ENCODE data around the gene MOB4.
A peak's percentile ranks its signal among the peaks of the same experiment; 100 is the strongest.
"Not testable (repeated sequence)": the region's sequence is repeated elsewhere in the genome, so short reads cannot be mapped to it uniquely, and the experiment has no call there.

Gene MOB4

GRCh38 chr2:197515315-197515738 is 539 bp upstream of the MOB4 start:
- DNase-seq: peak in 2 of 6 experiments; percentile 51 to 56

DNA sequence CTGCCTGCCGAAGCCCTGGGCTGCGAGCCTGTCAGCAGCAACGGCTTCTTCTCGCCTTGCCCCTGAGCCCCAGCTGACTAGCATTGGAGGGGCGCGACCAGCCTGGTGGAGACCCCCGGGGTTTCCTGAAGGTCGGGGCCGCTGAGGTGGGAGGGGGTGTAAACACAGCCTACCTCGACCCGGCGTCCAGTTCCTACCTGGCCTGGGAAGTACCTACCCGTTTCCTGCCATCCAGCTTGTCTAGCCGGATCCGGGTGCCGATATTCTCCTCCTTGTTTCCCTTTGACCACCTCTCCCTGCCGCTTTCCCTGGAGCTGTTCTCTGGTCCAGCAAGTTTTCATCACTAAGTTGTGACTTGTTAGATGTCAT is 511 bp downstream of the MOB4 start:
- DNase-seq: peak in 2 of 6 experiments; percentile 22 to 42

DNA sequence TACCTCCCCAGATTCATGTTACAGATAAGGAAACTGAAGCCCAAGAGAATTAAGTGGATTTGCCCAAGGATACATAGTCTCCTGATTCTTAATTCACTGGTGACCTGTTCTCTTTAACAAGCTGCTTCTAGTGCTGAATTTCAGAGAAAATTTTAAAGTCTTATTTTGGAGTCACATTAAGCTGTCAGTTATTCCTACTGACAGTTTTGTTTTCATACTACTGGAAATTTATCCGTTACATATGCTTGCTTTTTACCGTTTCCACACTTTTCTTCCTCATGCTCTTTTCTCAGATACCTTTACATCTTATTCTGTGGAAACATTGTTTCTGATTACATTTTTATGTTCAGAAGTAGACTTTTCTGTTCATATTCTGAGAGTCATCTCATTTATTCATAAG is 1.3 kb downstream of the MOB4 start:
- DNase-seq: no peak

DNA sequence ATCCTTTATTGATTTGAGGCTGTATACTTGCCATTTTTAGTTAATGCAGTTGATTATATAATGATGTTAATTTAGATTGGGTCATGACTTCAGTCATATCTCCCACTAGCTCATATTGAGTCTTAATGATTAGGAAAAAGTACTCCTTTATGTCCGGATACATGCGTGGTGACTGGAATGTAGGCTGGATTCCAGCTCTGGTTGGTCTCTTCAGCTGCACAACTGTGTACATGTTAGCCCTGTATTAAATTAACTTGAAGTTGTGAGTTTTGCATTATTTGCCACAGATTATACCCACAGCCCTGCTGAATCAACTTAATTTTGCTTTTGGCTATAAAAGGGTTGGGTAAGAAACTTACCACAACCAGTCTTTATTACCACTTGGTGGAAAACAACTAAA is 22.5 kb downstream of the MOB4 start:
- no peak for DNase-seq

- DNase-seq: no peak
Measured at GRCh38 chr2:197539734-197540133, 23.9 kb downstream of the MOB4 start.

GRCh38 chr2:197543206-197543605 is 27.3 kb downstream of the MOB4 start:
- DNase-seq: no peak

- no peak for DNase-seq
Measured at GRCh38 chr2:197547163-197547900, 31.5 kb downstream of the MOB4 start.

- no peak for DNase-seq
Measured at GRCh38 chr2:197548582-197548981, 32.7 kb downstream of the MOB4 start.

DNA sequence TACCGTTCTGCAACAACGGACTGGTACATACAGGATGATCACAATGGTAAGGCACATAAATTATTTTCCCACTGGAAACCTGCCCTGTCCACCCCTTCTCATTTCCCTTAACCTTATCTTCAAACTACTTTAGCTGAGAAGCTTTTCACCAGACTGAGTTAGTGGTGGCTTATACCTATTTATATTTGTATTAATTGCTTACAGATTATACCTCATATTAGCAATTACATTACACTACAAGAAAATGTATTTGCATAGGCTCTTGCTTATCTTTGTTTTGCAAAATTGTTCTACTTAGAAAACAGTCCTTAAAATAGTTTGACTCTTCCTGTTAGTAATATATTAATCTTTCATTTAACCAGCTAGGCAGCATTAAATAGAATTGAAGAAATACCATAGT is 35.4 kb downstream of the MOB4 start:
- DNase-seq: not testable (repeated sequence)

DNA sequence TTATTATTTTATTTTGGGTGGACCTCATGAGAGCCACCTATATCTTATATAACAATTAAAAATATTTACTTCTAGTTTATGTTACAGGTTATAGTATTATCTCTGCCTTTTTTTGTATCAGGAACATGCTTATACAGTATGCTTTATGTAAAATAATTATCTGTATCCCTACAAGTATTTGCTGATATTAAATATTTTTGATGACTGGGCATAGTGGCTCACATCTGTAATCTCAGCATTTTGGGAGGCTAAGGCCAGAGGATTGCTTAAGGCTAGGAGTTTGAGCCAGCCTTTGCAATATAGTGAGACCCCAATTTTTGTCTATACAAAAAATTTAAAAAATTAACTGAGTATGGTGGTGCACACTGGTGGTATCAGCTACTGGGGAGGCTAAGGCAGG is 39.6 kb downstream of the MOB4 start:
- no peak for DNase-seq

DNA sequence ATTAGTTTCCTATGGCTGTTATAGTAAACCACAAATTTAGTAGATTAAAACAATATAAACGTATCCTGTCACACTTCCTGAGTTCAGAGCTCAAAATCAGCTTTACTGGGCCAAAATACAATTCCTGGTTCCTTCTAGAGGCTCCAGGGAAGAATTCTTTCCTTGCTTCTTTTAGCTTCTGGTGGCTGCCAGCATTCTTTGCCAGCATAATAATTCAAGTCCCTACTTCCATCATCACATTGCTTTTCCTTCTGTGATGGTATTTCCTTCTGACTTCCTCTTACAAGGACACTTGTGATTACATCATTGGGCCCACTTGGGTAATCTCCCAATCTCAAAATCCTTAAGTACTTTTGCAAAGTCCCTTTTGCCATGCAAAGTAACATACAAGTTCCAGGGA is 40.6 kb downstream of the MOB4 start:
- DNase-seq: no peak

- DNase-seq: no peak
Measured at GRCh38 chr2:197558393-197558792, 42.5 kb downstream of the MOB4 start.

GRCh38 chr2:197559681-197560080 is 43.8 kb downstream of the MOB4 start:
- DNase-seq: no peak

- DNase-seq: no peak
Measured at GRCh38 chr2:197560146-197560665, 44.3 kb downstream of the MOB4 start.

DNA sequence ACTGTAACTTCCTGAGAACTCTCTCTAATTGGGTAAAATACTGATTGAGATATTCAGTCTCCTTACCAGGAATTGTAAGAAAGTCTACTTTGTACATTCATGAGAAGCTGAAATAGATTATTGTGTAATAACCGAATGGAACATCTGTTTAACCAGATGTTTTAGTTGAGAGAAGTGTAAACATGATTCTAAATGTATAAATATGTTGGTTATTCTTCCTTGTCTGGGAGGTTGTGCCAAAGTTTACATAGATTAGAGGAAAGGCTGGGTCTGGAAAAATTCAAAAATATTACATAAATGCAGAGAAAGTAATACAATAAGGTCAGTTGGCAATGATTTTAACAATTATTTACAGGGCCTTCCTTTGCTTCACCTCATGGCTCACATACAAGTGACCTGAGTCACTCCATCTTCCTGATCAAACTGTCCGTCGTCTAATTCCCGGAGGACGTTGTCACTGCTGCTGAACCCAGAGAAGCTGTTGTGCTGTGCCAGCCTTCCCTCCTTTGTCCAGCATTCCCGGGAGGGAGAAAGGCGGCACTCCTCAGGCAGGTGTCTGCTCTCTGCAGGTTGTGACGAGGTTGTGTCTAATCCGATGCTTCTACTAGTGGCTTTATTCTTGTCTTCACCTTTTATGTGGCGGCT is 55.9 kb downstream of the MOB4 start:
- no peak for DNase-seq

DNA sequence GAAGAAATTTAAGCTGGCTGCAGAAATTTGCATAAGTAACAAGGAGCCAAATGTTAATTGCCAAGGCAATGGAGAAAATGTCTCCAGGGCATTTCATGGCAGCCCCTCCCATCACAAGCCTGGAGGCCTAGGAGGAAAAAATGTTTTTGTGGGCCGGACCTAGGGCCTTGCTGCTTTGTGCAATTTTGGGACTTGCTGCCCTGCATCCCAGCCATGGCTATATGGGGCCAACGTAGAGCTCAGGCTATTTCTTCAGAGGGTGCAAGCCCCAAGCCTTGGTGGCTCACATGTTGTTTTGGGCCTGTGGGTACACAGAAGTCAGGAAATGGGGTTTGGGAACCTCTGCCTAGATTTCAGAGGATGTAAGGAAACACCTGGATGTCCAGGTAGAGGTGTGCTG is 57.7 kb downstream of the MOB4 start:
- DNase-seq: no peak

GRCh38 chr2:197575987-197576386 is 60.1 kb downstream of the MOB4 start:
- DNase-seq: no peak

DNA sequence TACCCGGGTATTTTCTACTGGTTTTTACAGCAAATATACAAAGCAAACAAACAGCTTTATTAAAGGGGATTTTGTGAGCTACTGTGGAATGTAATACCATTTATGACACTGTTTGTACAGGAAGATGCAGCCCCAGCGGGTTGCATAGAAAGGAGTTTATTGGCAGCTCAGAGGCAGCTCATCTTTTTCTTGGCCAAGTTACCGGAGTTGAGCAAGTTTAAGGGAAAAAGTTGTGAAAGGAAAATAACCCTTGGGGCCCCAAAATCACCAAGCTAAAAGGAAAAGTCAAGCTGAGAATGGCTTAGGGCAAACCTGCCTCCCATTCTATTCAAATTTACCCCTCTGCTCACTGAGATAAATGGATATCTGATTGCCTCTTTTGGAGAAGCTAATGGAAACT is 60.8 kb downstream of the MOB4 start:
- no peak for DNase-seq

GRCh38 chr2:197577446-197577845 is 61.6 kb downstream of the MOB4 start:
- DNase-seq: no peak

DNA sequence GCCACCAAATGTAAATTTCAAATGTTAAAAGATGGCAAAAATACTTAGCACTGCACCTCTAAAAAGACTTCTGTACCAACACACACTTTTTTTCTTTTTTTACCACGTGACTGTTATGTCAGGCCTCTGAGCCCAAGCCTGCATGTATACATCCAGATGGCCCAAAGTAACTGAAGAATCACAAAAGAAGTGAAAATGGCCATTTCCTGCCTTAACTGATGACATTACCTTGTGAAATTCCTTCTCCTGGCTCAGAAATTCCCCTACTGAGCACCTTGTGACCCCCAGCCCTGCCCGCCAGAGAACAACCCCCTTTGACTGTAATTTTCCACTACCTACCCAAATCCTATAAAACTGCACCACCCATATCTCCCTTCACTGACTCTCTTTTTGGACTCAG is 62.4 kb downstream of the MOB4 start:
- DNase-seq: not testable (repeated sequence)

DNA sequence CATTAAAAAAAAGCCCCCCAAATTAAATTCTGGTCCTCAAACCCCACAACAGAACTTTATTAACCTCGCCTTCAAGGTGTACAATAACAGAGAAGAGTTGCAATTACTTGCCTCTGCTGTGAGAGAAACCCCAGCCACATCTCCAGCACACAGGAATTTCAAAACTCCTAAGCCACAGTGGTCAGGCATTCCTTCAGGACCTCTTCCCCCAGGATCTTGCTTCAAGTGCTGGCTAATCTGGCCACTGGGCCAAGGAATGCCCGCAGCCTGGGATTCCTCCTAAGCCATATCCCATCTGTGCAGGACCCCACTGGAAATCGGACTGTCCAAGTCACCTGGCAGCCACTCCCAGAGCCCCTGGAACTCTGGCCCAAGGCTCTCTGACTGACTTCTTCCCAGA is 64.3 kb downstream of the MOB4 start:
- not testable (repeated sequence) for DNase-seq

GRCh38 chr2:197587255-197587654 is 71.4 kb downstream of the MOB4 start:
- not testable (repeated sequence) for DNase-seq

DNA sequence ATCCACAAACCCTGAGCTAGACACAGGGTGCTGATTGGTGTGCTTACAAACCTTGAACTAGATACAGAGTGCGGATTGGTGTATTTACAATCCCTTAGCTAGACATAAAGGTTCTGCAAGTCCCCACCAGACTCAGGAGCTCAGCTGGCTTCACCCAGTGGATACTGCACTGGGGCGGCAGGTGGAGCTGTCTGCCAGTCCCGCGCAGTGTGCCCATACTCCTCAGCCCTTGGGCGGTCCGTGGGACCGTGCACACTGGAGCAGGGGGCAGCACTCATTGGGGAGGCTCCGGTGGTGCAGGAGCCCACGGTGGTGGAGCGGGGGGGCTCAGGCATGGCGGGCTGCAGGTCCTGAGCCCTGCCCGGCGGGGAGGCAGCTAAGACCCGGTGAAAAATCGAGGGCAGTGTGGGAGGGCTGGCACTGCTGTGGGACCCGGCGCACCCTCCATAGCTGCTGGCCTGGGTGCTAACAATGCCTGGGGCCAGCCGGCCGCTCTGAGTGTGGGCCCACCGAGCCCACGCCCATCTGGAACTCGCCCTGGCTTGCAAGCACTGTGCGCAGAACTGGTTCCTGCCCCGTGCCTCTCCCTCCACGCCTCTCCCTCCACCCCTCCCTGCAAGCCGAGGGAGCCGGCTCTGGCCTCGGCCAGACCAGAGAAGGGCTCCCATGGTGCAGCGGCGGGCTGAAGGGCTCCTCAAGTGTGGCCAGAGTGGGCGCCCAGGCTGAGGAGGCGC is 75.6 kb downstream of the MOB4 start:
- DNase-seq: no peak

- no peak for DNase-seq
Measured at GRCh38 chr2:197596766-197597165, 80.9 kb downstream of the MOB4 start.
